Common myeloid progenitor, CD34-positive (primary cell): ENCODE data around the gene CREB5.

ENCODE experiments used
- CTCF ChIA-PET: fragments of 350-600 bp; sonication (Branson Sonifier 250); formaldehyde crosslinking; loops from one replicate; lab custom pipeline; 2021; ENCODE audit warnings: antibody characterized with exemption; lab: Charles Lee
- POLR2A ChIA-PET: fragments of 350-600 bp; sonication (Branson Sonifier 250); formaldehyde crosslinking; loops from one replicate; lab custom pipeline; 2021; ENCODE audit warnings: antibody characterized with exemption; lab: Charles Lee
- DNase-seq, 3 donors: peaks; one replicate each; pipeline versions ENCODE4 v3.0.0 to v3.0.0-alpha.2; 2013
- H3K27ac ChIP-seq, 2 experiments: 1 replicate in 1 of 2; 2 replicates in 1 of 2; pipeline ENCODE4 v1.7.0; 2013; ENCODE audit warnings: inconsistent platforms in 2 of 2, low read length in 2 of 2, mild to moderate bottlenecking in 2 of 2, low read depth in 1 of 2, moderate library complexity in 1 of 2; ENCODE audit not compliant: severe bottlenecking in 2 of 2, insufficient read depth in 1 of 2, poor library complexity in 1 of 2
- H3K27me3 ChIP-seq, 5 experiments: replicated peaks in 2 of 5; 1 replicate in 3 of 5; 2 replicates in 2 of 5; pipeline versions ENCODE4 v1.6.1 to v1.7.0; 2013; ENCODE audit warnings: low read length in 4 of 5, mild to moderate bottlenecking in 2 of 5, moderate library complexity in 2 of 5, inconsistent platforms in 1 of 5; ENCODE audit not compliant: insufficient read depth in 5 of 5, control insufficient read depth in 4 of 5
- H3K36me3 ChIP-seq, 4 experiments: 1 replicate in 2 of 4; 2 replicates in 2 of 4; pipeline versions ENCODE4 v1.6.1 to v1.7.0; 2013; ENCODE audit warnings: low read length in 3 of 4, control low read depth in 1 of 4, mild to moderate bottlenecking in 1 of 4; ENCODE audit not compliant: control insufficient read depth in 4 of 4, insufficient read depth in 4 of 4
- H3K4me1 ChIP-seq, 4 experiments: 1 replicate in 3 of 4; 2 replicates in 1 of 4; pipeline versions ENCODE4 v1.6.1 to v1.7.1; 2013; ENCODE audit warnings: low read length in 3 of 4, mild to moderate bottlenecking in 3 of 4, control low read depth in 1 of 4, inconsistent platforms in 1 of 4, moderate library complexity in 1 of 4; ENCODE audit not compliant: control insufficient read depth in 4 of 4, insufficient read depth in 4 of 4; ENCODE audit errors: control extremely low read depth in 1 of 4
- H3K4me3 ChIP-seq, 7 experiments: 1 replicate in 4 of 7; 2 replicates in 3 of 7; pipeline versions ENCODE4 v1.5.1 to v1.7.0; 2013; ENCODE audit warnings: mild to moderate bottlenecking in 7 of 7, low read length in 6 of 7, moderate library complexity in 6 of 7, inconsistent platforms in 2 of 7, low read depth in 2 of 7, control low read depth in 1 of 7; ENCODE audit not compliant: insufficient read depth in 4 of 7, control insufficient read depth in 1 of 7; ENCODE audit errors: extremely low read depth in 1 of 7
- H3K9me3 ChIP-seq, 5 experiments: 1 replicate in 4 of 5; 2 replicates in 1 of 5; pipeline versions ENCODE4 v1.6.1 to v1.7.1; 2013; ENCODE audit warnings: low read length in 4 of 5, mild to moderate bottlenecking in 2 of 5, inconsistent platforms in 1 of 5, low read depth in 1 of 5, moderate library complexity in 1 of 5; ENCODE audit not compliant: control insufficient read depth in 4 of 5, insufficient read depth in 2 of 5; ENCODE audit errors: control extremely low read depth in 1 of 5
- WGBS: methylation state at CpG from one replicate; pipeline ENCODE4 v1.1.5; 2013; ENCODE audit not compliant: insufficient coverage; 5-methylcytosine and 5-hydroxymethylcytosine counted together

Gene CREB5

GRCh38 chr7:28658381-28658780 lies 246.1 kb downstream of the CREB5 start:
- Histone ChIP-seq H3K27ac (no peak overlapping the region), H3K36me3 (no peaks in the 10 kb centered on the region), H3K4me3 (no peak overlapping the region), H3K27me3 (no peaks in the 10 kb centered on the region), H3K4me1 (peaks cover 2 to 14% (median 7%) of the 10 kb centered on the region in 4 experiments), H3K9me3 (peaks cover 0 to 13% (median 3%) of the 10 kb centered on the region in 5 experiments)
- ChIA-PET CTCF (no interaction called here), POLR2A (no interaction called here)
- 96% methylated on average over 5 of the region's 5 CpGs for WGBS
- DNase-seq = no peak

- POLR2A ChIA-PET = interaction anchor here (0.6 kb wide), 1 partner anchor 795 kb away, joined by 3 read pairs; no protein-coding TSS in a partner anchor
- Histone ChIP-seq H3K4me3 (no peak overlapping the region), H3K4me1 (peaks cover 2 to 14% (median 7%) of the 10 kb centered on the region in 4 experiments), H3K27ac (no peak overlapping the region), H3K36me3 (no peaks in the 10 kb centered on the region), H3K9me3 (peaks cover 0 to 13% (median 3%) of the 10 kb centered on the region in 5 experiments), H3K27me3 (peaks cover 0 to 3% (median 0%) of the 10 kb centered on the region in 5 experiments)
- DNase-seq = no peak
- CTCF ChIA-PET = no interaction called here
- WGBS = 100% methylated on average over 1 of the region's 2 CpGs
Observed at GRCh38 chr7:28660132-28660531, 247.8 kb downstream of the CREB5 start.

GRCh38 chr7:28661826-28662595 lies 249.7 kb downstream of the CREB5 start:
- ChIA-PET CTCF (interaction anchor here (1.4 to 1.6 kb wide), 2 partner anchors 20 to 24 kb away, joined by 3 read pairs; no protein-coding TSS in a partner anchor), POLR2A (no interaction called here)
- Histone ChIP-seq H3K36me3 (no peaks in the 10 kb centered on the region), H3K4me3 (peak overlapping the region in 2 of 7 experiments; percentile 6 to 19), H3K27ac (no peak overlapping the region), H3K27me3 (peaks cover 0 to 3% (median 0%) of the 10 kb centered on the region in 5 experiments), H3K9me3 (peaks cover 0 to 13% (median 3%) of the 10 kb centered on the region in 5 experiments), H3K4me1 (peaks cover 2 to 14% (median 7%) of the 10 kb centered on the region in 4 experiments)
- peak in 2 of 3 donors; percentile 23 to 43 for DNase-seq
- 50% methylated on average over 12 of the region's 12 CpGs for WGBS

GRCh38 chr7:28666154-28666553 lies 253.8 kb downstream of the CREB5 start:
- ChIA-PET CTCF (no interaction called here), POLR2A (no interaction called here)
- Histone ChIP-seq H3K4me3 (no peak overlapping the region), H3K27me3 (peaks cover 0 to 3% (median 0%) of the 10 kb centered on the region in 5 experiments), H3K4me1 (peaks cover 2 to 14% (median 7%) of the 10 kb centered on the region in 4 experiments), H3K27ac (no peak overlapping the region), H3K36me3 (no peaks in the 10 kb centered on the region), H3K9me3 (no peaks in the 10 kb centered on the region)
- WGBS = no CpG with 5 or more reads among the region's 2 CpGs
- no peak for DNase-seq

GRCh38 chr7:28668085-28668484 lies 255.8 kb downstream of the CREB5 start:
- 100% methylated on average over 1 of the region's 2 CpGs for WGBS
- Histone ChIP-seq H3K36me3 (no peaks in the 10 kb centered on the region), H3K27ac (no peak overlapping the region), H3K4me1 (no peaks in the 10 kb centered on the region), H3K4me3 (no peak overlapping the region), H3K9me3 (no peaks in the 10 kb centered on the region), H3K27me3 (peaks cover 0 to 3% (median 0%) of the 10 kb centered on the region in 5 experiments)
- ChIA-PET POLR2A (no interaction called here), CTCF (no interaction called here)
- no peak for DNase-seq

GRCh38 chr7:28669330-28669729 lies 257.0 kb downstream of the CREB5 start:
- Histone ChIP-seq H3K27me3 (peaks cover 0 to 3% (median 0%) of the 10 kb centered on the region in 5 experiments), H3K4me1 (no peaks in the 10 kb centered on the region), H3K4me3 (no peak overlapping the region), H3K36me3 (no peaks in the 10 kb centered on the region), H3K27ac (no peak overlapping the region), H3K9me3 (no peaks in the 10 kb centered on the region)
- POLR2A ChIA-PET = no interaction called here
- no peak for DNase-seq
- CTCF ChIA-PET = interaction anchor here (0.9 kb wide), 1 partner anchor 14 kb away, joined by 4 read pairs; no protein-coding TSS in a partner anchor
- WGBS = 90% methylated on average over 1 of the region's 4 CpGs

GRCh38 chr7:28671526-28671925 lies 259.2 kb downstream of the CREB5 start:
- Histone ChIP-seq H3K27me3 (no peaks in the 10 kb centered on the region), H3K4me3 (no peak overlapping the region), H3K9me3 (no peaks in the 10 kb centered on the region), H3K36me3 (no peaks in the 10 kb centered on the region), H3K27ac (no peak overlapping the region), H3K4me1 (no peaks in the 10 kb centered on the region)
- 100% methylated on average over 2 of the region's 4 CpGs for WGBS
- DNase-seq = no peak
- CTCF ChIA-PET = interaction anchor here (1.0 kb wide), 1 partner anchor 18 kb away, joined by 3 read pairs; no protein-coding TSS in a partner anchor
- POLR2A ChIA-PET = no interaction called here
